AG04450 (cell line): ENCODE results near the gene FRMPD2. TPM values are rescaled to one million over a fixed set of nuclear protein-coding genes. Genes with fewer than 3 reads are reported as not detected.

Experiments used
- CTCF ChIA-PET: fragments of 300-600, 350-600 bp; formaldehyde crosslinking; extraction: SDS; loops from one replicate; lab custom pipeline; 2022; ENCODE audit warnings: antibody characterized with exemption, inconsistent platforms; lab: Charles Lee
- POLR2A ChIA-PET: fragments of 350-600 bp; formaldehyde crosslinking; extraction: SDS; loops from one replicate; lab custom pipeline; 2021; ENCODE audit warnings: antibody characterized with exemption, inconsistent platforms; lab: Yijun Ruan, JAX
- DNase-seq: peaks from one replicate; pipeline ENCODE4 v3.0.0-alpha.2; 2011; ENCODE audit warnings: low read depth, low spot score
- H3K27ac ChIP-seq: one replicate; pipeline ENCODE4 v1.5.1; 2012; ENCODE audit warnings: low read depth, low read length, control low read depth
- H3K27me3 ChIP-seq: one replicate; pipeline ENCODE4 v1.6.0; 2012; ENCODE audit warnings: low read length; ENCODE audit not compliant: control insufficient read depth, insufficient read depth
- H3K4me3 ChIP-seq: 2 replicates; pipeline ENCODE4 v1.5.1; 2011; ENCODE audit warnings: mild to moderate bottlenecking, low read depth, low read length, control low read depth
- H3K9me3 ChIP-seq: 2 replicates; pipeline ENCODE4 v1.5.1; 2012; ENCODE audit warnings: low read length; ENCODE audit not compliant: control insufficient read depth, insufficient read depth
- CTCF ChIP-seq: IDR thresholded peaks from 2 replicates; pipeline ENCODE4 v1.5.1; 2011; ENCODE audit warnings: low read depth, low read length, control low read depth, inconsistent platforms
- polyA plus RNA-seq: library from polyadenylated mRNA; depleted of rRNA; stranded (reverse); fragments of >200 nt; gene quantifications from 2 replicates; pipeline ENCODE4 v1.2.3, GENCODE V29; 2011

Gene FRMPD2
- polyA plus RNA-seq, 1 experiment, result not detected

- no peak overlapping the region for H3K27ac ChIP-seq
- H3K4me3 ChIP-seq, result no peak overlapping the region
- no peaks in the 10 kb centered on the region for H3K9me3 ChIP-seq
- no peak for DNase-seq
- H3K27me3 ChIP-seq, result no peaks in the 10 kb centered on the region
- ChIA-PET POLR2A (no interaction called here), CTCF (no interaction called here)
- no peak for TF ChIP-seq CTCF
Observed at GRCh38 chr10:48233559-48234005, 40.9 kb downstream of the FRMPD2 start.

- Histone ChIP-seq H3K4me3 (no peak overlapping the region), H3K9me3 (no peaks in the 10 kb centered on the region), H3K27me3 (no peaks in the 10 kb centered on the region), H3K27ac (no peak overlapping the region)
- POLR2A ChIA-PET, result no interaction called here
- no peak for TF ChIP-seq CTCF
- no peak for DNase-seq
- CTCF ChIA-PET, result no interaction called here
Observed at GRCh38 chr10:48232717-48233447, 41.6 kb downstream of the FRMPD2 start.

GRCh38 chr10:48231699-48232315 is 42.7 kb downstream of the FRMPD2 start:
- TF ChIP-seq CTCF, result no peak
- no peak for DNase-seq
- Histone ChIP-seq H3K4me3 (no peak overlapping the region), H3K27ac (no peak overlapping the region), H3K9me3 (no peaks in the 10 kb centered on the region), H3K27me3 (peaks cover 3% of the 10 kb centered on the region)
- ChIA-PET POLR2A (no interaction called here), CTCF (no interaction called here)

- Histone ChIP-seq H3K27me3 (peaks cover 5% of the 10 kb centered on the region), H3K9me3 (no peaks in the 10 kb centered on the region), H3K27ac (no peak overlapping the region), H3K4me3 (no peak overlapping the region)
- ChIA-PET CTCF (no interaction called here), POLR2A (no interaction called here)
- DNase-seq, result no peak
- TF ChIP-seq CTCF, result no peak
Observed at GRCh38 chr10:48231178-48231577, 43.3 kb downstream of the FRMPD2 start.

- no peak for DNase-seq
- TF ChIP-seq CTCF, result no peak
- Histone ChIP-seq H3K27ac (no peak overlapping the region), H3K9me3 (no peaks in the 10 kb centered on the region), H3K27me3 (peaks cover 13% of the 10 kb centered on the region), H3K4me3 (no peak overlapping the region)
- POLR2A ChIA-PET, result no interaction called here
- CTCF ChIA-PET, result no interaction called here
Observed at GRCh38 chr10:48227213-48227612, 47.3 kb downstream of the FRMPD2 start.
